Spinal cord (tissue), 10 donors: Measurements from ENCODE around the gene ART5. TPM values are rescaled to one million over a fixed set of nuclear protein-coding genes. Genes with fewer than 3 reads are reported as not detected.
"Not testable (repeated sequence)": the region's sequence is repeated elsewhere in the genome, so short reads cannot be mapped to it uniquely, and the experiment has no call there.

Experiments
- DNase-seq, 6 donors: peaks; one replicate each; pipeline versions ENCODE4 v3.0.0 to v3.0.0-alpha.2; 2013 to 2015; ENCODE audit warnings: low spot score in 6 of 6, low read depth in 4 of 6
- H3K27ac ChIP-seq: one replicate; pipeline ENCODE4 v1.5.1; 2013; ENCODE audit warnings: low read depth, low read length, control low read depth
- H3K27me3 ChIP-seq: one replicate; pipeline ENCODE4 v1.6.1; 2013; ENCODE audit warnings: low read length; ENCODE audit not compliant: control insufficient read depth, insufficient read depth
- H3K36me3 ChIP-seq: one replicate; pipeline ENCODE4 v1.6.1; 2013; ENCODE audit warnings: low read length; ENCODE audit not compliant: control insufficient read depth, insufficient read depth
- H3K4me1 ChIP-seq: one replicate; pipeline ENCODE4 v1.6.1; 2013; ENCODE audit warnings: low read length; ENCODE audit not compliant: control insufficient read depth, insufficient read depth
- H3K4me3 ChIP-seq: one replicate; pipeline ENCODE4 v1.5.1; 2013; ENCODE audit warnings: low read depth, low read length, control low read depth
- H3K9me3 ChIP-seq: one replicate; pipeline ENCODE4 v1.6.1; 2013; ENCODE audit warnings: low read length; ENCODE audit not compliant: control insufficient read depth, insufficient read depth
- WGBS: methylation state at CpG from one replicate; pipeline ENCODE4 v1.1.5; 2013; ENCODE audit warnings: missing lambda C conversion rate; ENCODE audit not compliant: insufficient coverage; 5-methylcytosine and 5-hydroxymethylcytosine counted together
- polyA plus RNA-seq, 2 donors: library from polyadenylated mRNA; unstranded; fragments of 120-200 nt; gene quantifications; one replicate each; pipeline ENCODE4 v1.2.1, GENCODE V29; 2013; ENCODE audit not compliant: insufficient read length in 2 of 2
- total RNA-seq, 2 donors: library from RNA; depleted of rRNA in 1 of 2; stranded (reverse); fragments of 120-200 nt in 1 of 2; fragments of >200 nt in 1 of 2; gene quantifications; one replicate each; pipeline versions ENCODE4 v1.2.3 to v1.2.4, GENCODE V29; 2013 to 2014
- donor health status: healthy.

ART5 gene
- total and polyA plus RNA-seq, 4 donors, result 0.36 to 2.1 (median 0.51) TPM

DNA sequence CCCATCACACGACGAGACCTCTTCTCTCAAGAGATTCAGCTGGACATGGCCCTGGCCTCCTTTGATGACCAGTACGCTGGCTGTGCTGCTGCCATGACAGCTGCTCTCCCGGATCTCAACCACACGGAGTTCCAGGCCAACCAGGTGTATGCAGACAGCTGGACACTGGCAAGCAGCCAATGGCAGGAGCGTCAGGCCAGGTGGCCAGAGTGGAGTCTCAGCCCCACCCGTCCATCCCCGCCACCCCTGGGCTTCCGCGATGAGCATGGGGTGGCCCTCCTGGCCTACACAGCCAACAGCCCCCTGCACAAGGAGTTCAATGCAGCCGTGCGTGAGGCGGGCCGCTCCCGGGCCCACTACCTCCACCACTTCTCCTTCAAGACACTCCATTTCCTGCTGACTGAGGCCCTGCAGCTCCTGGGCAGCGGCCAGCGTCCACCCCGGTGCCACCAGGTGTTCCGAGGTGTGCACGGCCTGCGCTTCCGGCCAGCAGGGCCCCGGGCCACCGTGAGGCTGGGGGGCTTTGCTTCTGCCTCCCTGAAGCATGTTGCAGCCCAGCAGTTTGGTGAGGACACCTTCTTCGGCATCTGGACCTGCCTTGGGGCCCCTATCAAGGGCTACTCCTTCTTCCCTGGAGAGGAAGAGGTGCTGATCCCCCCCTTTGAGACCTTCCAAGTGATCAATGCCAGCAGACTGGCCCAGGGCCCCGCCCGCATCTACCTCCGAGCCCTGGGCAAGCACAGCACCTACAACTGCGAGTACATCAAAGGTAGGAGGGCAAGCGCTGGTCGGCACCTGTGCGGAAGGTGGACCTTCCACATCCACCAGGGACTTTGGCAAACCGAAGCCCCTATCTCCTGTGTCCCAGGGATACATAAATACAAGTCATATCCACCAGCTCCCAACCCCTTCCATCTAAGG lies 18.1 kb upstream of the ART5 start:
- H3K27me3 ChIP-seq, result no peaks in the 10 kb centered on the region
- DNase-seq, result no peak
- no peaks in the 10 kb centered on the region for H3K4me1 ChIP-seq
- no peak overlapping the region for H3K4me3 ChIP-seq
- no peaks in the 10 kb centered on the region for H3K9me3 ChIP-seq
- H3K27ac ChIP-seq, result no peak overlapping the region
- 98% methylated on average over 33 of the region's 33 CpGs for WGBS
- peaks cover 7% of the 10 kb centered on the region for H3K36me3 ChIP-seq

DNA sequence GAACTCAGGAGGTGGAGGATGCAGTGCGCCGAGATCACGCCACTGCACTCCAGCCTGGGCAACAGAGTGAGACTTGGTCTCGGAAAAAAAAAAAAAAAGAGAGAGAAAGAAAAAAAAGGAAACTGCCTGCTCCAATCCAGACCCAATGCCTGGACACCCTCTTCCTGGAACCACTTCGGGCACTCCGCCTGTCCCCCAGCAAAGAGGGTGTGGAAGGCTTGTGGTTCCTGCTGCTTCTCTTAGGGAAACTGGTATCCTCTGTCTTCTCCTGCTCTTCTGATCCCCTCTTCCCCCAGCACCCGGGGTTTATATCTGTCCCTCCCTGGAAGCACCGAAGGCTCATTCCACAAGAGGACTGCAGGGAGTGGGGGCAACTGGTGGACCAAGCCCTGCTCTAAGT lies 16.5 kb upstream of the ART5 start:
- H3K4me1 ChIP-seq, result no peaks in the 10 kb centered on the region
- H3K9me3 ChIP-seq, result no peaks in the 10 kb centered on the region
- no peak overlapping the region for H3K4me3 ChIP-seq
- H3K27me3 ChIP-seq, result no peaks in the 10 kb centered on the region
- H3K27ac ChIP-seq, result no peak overlapping the region
- no peaks in the 10 kb centered on the region for H3K36me3 ChIP-seq
- DNase-seq, result no peak
- WGBS, result 93% methylated on average over 7 of the region's 8 CpGs

DNA sequence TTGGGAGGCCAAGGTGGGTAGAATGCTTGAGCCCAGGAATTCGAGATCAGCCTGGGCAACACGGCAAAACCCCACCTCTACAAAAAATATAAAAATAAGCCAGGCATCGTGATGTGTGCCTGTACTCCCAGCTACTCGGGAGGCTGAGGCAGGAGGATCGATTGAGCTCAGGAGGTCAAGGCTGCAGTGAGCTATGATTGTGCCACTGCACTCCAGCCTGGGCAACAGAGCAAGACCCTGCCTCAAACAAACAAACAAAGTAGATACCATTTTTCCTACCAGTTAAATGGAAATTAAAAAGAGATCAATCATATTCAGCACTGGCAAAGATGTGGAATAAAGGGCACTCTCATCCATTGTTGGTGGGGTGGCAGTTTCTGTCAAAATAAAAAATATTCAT lies 15.5 kb upstream of the ART5 start:
- WGBS, result 85% methylated on average over 5 of the region's 5 CpGs
- DNase-seq, H3K36me3 ChIP-seq, H3K4me3 ChIP-seq, H3K27ac ChIP-seq, H3K9me3 ChIP-seq, H3K4me1 ChIP-seq, H3K27me3 ChIP-seq: not testable (repeated sequence)

DNA sequence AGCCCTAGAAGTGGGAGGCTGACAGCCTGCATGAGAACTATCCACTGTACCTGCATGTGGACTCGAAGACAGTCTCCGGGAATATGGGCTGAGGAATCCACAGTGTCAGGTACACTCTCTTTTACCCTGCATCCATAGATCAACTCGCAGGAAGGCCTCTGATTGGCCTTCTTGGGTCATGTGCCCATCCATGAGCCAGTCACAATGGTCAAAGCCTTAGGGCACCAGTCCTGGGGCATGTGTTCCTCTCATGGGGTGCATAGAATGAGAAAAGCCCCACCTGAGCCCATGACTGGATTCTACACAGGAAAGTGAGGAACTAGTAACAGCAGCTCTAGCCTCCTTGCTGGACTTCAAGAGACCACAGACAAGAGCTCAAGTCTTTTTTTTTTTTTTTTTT lies 13.8 kb upstream of the ART5 start:
- WGBS, result 91% methylated on average over 3 of the region's 3 CpGs
- H3K27me3 ChIP-seq, result no peaks in the 10 kb centered on the region
- H3K9me3 ChIP-seq, result no peaks in the 10 kb centered on the region
- no peak overlapping the region for H3K27ac ChIP-seq
- no peak for DNase-seq
- H3K4me3 ChIP-seq, result no peak overlapping the region
- H3K36me3 ChIP-seq, result no peaks in the 10 kb centered on the region
- H3K4me1 ChIP-seq, result no peaks in the 10 kb centered on the region

DNA sequence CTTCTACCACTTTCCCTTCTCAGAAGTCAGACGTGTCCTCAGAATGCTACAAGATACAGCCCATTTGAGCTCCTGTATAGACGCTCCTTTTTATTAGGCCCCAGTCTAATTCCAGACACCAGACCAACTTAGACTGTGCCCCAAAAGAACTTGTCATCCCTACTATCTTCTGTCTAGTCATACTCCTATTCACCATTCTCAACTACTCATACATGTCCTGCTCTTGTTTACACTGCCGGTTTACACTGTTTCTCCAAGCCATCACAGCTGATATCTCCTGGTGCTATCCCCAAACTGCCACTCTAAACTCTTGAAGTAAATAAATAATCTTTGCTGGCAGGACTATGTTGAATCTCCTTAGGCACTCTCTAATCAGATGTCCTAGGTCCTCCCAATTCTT lies 10.7 kb upstream of the ART5 start:
- DNase-seq, H3K36me3 ChIP-seq, H3K4me1 ChIP-seq, H3K9me3 ChIP-seq, H3K4me3 ChIP-seq, H3K27me3 ChIP-seq, H3K27ac ChIP-seq: not testable (repeated sequence)
- WGBS, result 86% methylated on average over 1 of the region's 3 CpGs

DNA sequence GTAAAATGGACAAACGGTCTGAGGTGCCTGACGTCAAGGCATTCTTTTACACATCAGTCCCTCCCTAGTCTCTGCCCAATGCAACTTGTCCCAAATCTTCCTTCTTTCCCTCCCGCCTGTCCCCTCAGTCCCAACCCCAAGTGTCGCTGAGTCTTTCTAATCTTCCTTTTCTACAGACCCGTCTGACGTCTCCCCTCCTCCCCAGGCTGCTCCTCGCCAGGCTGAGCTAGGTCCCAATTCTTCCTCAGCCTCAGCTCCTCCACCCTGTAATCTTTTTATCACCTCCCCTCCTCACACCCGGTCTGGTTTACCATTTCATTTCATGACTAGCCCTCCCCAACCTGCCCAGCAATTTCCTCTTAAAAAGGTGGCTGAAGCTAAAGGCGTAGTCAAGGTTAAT lies 7.6 kb upstream of the ART5 start:
- not testable (repeated sequence) for H3K9me3 ChIP-seq, H3K4me1 ChIP-seq, H3K27me3 ChIP-seq, DNase-seq, H3K4me3 ChIP-seq, H3K36me3 ChIP-seq, H3K27ac ChIP-seq
- 41% methylated on average over 9 of the region's 9 CpGs for WGBS

DNA sequence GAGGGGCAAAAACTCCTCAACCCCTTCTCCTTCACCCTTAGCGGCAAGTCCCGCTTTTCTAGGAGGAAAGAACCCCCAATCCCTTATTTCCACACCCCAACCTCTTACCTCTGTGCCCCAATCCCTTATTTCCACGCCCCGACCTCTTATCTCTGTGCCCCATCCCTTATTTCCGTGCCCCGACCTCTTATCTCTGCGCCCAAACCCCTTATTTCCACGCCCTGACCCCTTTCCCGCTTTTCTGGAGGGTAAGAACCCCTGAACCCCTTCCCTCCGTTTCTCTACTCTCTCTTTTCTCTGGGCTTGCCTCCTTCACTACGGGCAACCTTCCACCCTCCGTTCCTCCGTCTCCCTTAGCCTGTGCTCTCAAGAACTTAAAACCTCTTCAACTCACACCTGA lies 7.1 kb upstream of the ART5 start:
- not testable (repeated sequence) for H3K4me3 ChIP-seq, H3K27me3 ChIP-seq, H3K27ac ChIP-seq, H3K36me3 ChIP-seq, H3K9me3 ChIP-seq, DNase-seq, H3K4me1 ChIP-seq
- WGBS, result 91% methylated on average over 12 of the region's 13 CpGs

DNA sequence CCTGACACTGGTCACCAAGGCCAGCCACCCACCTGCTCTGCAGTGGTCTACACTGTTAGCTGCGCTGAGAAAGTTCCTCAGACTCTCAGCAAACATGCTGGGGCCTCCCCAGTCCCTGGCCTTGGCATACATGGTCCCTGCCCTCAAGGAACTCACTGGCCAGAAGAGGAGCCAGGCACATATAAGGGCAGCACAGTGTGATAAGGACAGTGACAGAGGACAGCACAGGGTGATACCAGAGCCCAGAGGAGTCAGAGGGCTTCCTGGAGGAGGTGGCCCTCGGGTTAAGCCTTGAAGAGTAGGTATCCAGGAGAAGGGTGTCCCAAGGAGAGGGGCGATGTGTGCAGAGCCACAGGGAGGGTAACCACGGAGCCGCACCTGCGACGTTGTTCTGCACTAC lies 3.8 kb upstream of the ART5 start:
- H3K27ac ChIP-seq, result no peak overlapping the region
- H3K36me3 ChIP-seq, result no peaks in the 10 kb centered on the region
- peaks cover 20% of the 10 kb centered on the region for H3K4me1 ChIP-seq
- no peak overlapping the region for H3K4me3 ChIP-seq
- DNase-seq, result no peak
- WGBS, result 92% methylated on average over 5 of the region's 7 CpGs
- H3K9me3 ChIP-seq, result no peaks in the 10 kb centered on the region
- peaks cover 6% of the 10 kb centered on the region for H3K27me3 ChIP-seq

DNA sequence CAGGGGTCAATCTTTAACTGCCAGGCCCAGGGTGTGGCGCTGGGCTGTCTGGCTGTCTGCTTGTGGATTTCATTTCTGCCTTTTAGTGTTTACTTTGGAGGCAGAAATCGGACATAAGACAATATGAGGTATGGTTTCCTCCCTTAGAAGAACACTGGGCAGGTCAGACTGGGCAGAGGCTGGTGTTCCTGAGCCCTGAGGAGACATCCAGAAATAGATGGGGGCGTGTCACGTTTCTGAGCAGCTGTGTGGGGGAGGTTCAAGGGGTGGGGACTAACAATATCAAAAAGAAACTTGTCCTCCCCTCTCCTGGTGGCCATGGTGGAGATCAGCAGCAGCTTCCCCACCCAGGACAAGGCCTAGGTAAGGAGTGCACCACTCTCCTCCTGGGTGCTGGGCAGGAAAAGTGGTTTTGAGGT lies 3.0 kb upstream of the ART5 start, which contains the start of gene ART1:
Gene ART1 (plus strand): TSS at position 312 of the 419 bp plus-strand sequence. CDS start 14,086 bp downstream, outside the sequence.
- 96% methylated on average over 2 of the region's 4 CpGs for WGBS
- no peak for DNase-seq
- Histone ChIP-seq H3K27ac (no peak within 1 kb of the TSS), H3K4me1 (peaks cover 20% of the 10 kb centered on the region), H3K4me3 (no peak within 1 kb of the TSS), H3K36me3 (no peaks in the 10 kb centered on the region), H3K27me3 (peaks cover 6% of the 10 kb centered on the region), H3K9me3 (no peaks in the 10 kb centered on the region)

DNA sequence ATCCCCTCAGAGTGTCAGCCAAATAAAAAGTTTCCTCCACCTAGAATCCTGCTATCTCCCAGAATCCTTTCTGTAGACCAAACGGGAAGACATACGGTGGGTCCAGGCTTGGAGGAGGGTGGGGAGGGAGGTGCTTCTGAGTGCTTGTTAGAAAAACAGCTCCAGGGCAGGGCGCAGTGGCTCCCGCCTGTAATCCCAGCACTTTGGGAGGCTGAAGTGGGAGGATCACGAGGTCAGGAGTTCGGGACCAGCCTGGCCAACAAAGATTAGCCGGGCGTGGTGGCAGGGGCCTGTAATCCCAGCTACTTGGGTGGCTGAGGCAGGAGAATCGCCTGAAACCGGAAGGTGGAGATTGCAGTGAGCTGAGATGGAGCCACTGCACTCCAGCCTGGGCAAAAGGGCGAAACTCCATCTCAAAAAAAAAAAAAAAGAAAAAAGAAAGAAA lies 1.3 kb upstream of the ART5 start:
- not testable (repeated sequence) for DNase-seq, H3K4me3 ChIP-seq, H3K36me3 ChIP-seq, H3K27me3 ChIP-seq, H3K27ac ChIP-seq, H3K9me3 ChIP-seq
- peaks cover 20% of the 10 kb centered on the region for H3K4me1 ChIP-seq
- 53% methylated on average over 8 of the region's 11 CpGs for WGBS
